HEK293T (cell line): ENCODE data around the gene MED12L.

Experiments used
- ARNT ChIP-seq: fragments of 450-650 bp; IDR thresholded peaks from 2 replicates; pipeline ENCODE4 v1.6.1; 2017; ENCODE audit warnings: mild to moderate bottlenecking
- BHLHE40 ChIP-seq: fragments of 450-650 bp; IDR thresholded peaks from 2 replicates; pipeline ENCODE4 v1.6.1; 2016; ENCODE audit warnings: mild to moderate bottlenecking, moderate library complexity, borderline replicate concordance
- ELF4 ChIP-seq: fragments of 450-650 bp; IDR thresholded peaks from 2 replicates; pipeline ENCODE4 v1.6.1; 2017; ENCODE audit warnings: antibody characterized with exemption
- FOXK2 ChIP-seq: fragments of 450-650 bp; IDR thresholded peaks from 2 replicates; pipeline ENCODE4 v1.6.1; 2016; ENCODE audit warnings: mild to moderate bottlenecking
- HDGF ChIP-seq: fragments of 450-650 bp; IDR thresholded peaks from 2 replicates; pipeline ENCODE4 v1.6.1; 2017; ENCODE audit warnings: antibody characterized with exemption, borderline replicate concordance
- NFRKB ChIP-seq: fragments of 450-650 bp; IDR thresholded peaks from 2 replicates; pipeline ENCODE4 v1.6.1; 2016; ENCODE audit warnings: mild to moderate bottlenecking, moderate library complexity
- SP1 ChIP-seq: fragments of 450-650 bp; IDR thresholded peaks from 2 replicates; pipeline ENCODE4 v1.6.1; 2017
- TARDBP ChIP-seq: fragments of 450-650 bp; IDR thresholded peaks from 2 replicates; pipeline ENCODE4 v1.6.1; 2016

DNA sequence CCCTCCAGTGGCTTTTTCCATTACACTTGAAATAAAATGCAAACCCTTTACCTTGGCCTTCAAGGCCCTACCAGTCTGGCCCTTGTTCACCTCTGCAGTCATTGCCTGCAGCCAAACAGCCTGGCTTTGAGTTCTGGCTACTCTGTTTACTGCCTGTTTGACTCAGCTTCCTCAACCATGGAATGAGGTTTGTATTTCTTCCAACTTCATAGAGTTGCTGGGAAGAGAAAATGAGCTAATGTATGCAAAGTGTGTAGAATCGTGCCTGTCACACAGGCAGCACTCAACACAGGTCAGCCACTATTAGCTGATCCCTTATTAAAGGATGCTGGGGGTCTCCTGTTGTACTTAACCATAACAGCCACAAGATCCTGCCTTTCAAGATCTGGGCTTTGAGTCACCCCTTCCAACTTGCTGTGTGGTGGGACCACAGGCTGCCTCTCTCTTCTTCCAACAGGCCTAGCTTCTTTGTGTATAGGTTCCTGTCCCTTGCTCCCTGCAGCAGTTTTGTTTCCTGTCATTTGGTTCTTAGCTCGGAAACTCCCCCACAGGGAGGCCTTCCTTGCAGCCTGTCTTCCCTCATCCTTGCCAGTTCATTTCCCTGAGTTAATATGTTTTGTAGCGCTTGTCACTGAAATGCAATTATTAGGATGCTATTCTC lies 6.4 kb downstream of the MED12L start:
- TF ChIP-seq ARNT (no peak), HDGF (no peak), FOXK2 (no peak), ELF4 (no peak), BHLHE40 (no peak), SP1 (no peak), TARDBP (no peak), NFRKB (no peak)
